ENCODE results near the gene DISP2.

The DISP2 gene

DNA sequence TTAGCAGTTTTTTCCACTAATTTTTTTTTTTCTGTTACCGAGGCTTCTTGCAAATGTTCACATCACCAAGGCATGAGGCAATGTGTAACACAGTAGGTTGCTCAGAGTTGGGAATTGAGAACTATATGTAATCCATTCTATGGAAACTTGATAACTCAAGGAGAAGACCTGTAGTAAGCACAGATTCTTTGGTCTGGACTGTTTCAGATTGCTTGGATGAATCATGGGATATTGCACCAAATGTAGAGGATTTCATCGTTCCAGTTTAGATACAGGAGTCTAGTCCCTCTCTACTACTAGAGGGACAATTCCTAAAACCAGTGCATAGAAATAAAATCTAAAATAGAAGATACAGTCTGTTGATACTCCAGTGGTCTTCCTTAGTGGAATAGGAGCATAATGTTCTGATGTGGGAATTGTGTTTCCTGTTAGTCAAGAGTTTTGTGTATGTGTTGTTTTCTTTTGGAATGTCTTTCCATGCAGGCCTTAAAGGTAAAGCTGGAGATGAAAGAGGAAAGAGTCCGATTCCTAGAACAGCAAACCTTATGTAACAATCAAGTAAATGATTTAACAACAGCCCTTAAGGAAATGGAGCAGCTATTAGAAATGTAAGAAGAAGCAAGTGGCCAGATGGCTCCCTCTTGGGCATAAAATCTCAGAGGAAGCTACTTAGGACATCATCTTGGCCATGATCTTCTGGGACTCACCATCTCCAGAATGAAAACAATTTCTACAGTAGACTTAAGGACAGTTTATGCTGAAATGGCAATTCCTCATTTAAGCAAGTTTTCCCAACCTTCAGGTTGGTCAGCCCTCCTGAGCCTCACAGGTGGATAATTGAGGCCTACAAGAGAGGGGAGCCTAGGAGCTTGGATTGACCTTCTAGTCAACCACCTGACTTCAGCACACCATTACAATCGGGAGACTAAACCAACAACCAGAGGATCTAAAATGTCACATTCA, 35.2 kb downstream of the DISP2 start:
- Histone ChIP-seq H3K27ac (no peak overlapping the region), H3K4me3 (no peak overlapping the region), H3K4me1 (no peaks in the 10 kb centered on the region), H3K36me3 (peaks cover 11 to 61% (median 47%) of the 10 kb centered on the region in 3 donors), H3K9me3 (no peaks in the 10 kb centered on the region), H3K27me3 (no peaks in the 10 kb centered on the region)
- DNase-seq: no peak
- TF ChIP-seq, protein P1, sequence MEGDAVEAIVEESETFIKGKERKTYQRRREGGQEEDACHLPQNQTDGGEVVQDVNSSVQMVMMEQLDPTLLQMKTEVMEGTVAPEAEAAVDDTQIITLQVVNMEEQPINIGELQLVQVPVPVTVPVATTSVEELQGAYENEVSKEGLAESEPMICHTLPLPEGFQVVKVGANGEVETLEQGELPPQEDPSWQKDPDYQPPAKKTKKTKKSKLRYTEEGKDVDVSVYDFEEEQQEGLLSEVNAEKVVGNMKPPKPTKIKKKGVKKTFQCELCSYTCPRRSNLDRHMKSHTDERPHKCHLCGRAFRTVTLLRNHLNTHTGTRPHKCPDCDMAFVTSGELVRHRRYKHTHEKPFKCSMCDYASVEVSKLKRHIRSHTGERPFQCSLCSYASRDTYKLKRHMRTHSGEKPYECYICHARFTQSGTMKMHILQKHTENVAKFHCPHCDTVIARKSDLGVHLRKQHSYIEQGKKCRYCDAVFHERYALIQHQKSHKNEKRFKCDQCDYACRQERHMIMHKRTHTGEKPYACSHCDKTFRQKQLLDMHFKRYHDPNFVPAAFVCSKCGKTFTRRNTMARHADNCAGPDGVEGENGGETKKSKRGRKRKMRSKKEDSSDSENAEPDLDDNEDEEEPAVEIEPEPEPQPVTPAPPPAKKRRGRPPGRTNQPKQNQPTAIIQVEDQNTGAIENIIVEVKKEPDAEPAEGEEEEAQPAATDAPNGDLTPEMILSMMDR (IDR thresholded peaks at IDR 0.05): no peak
- intact Hi-C loops (cut with DNase I; ENCODE audit: low total_unique reads): no loop called here

DNA sequence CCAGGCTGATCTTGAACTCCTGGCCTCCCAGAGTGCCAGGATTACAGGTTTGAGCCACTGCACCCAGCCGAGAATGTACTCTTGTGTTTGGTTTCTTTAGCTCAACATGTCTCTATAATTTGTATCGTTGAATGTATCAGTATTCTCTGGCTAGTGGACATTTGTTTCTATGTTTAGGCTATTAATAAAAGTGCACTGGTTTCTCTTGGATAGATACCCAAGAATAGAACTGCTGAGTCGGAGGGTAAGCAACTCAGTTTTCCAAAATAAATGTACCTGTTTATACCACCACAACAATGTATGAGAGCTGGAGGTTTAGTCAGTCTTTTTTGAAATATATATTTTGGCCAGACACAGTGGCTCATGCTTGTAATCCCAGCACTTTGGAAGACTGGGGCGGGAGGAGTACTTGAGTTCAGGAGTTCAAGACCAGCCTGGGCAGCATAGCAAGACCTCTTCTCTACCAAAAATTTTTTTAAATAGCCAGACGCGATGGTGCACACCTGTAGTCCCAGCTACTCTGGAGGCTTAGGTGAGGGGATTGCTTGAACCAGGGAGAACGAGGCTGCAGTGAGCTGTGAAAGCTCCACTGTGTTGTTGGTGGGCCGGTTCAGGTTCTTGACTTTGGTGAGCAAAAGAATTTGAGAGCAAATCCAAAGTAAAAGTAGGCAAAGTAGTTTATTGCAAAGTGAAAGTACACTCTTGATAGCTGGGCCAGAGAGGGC, 39.8 kb downstream of the DISP2 start:
- peaks cover 0 to 22% (median 11%) of the 10 kb centered on the region in 3 donors for H3K36me3 ChIP-seq
- H3K4me1 ChIP-seq: no peaks in the 10 kb centered on the region
- no peak overlapping the region for H3K27ac ChIP-seq
- no peak for DNase-seq
- no peaks in the 10 kb centered on the region for H3K27me3 ChIP-seq
- TF ChIP-seq, protein P1 (IDR thresholded peaks at IDR 0.05): no peak
- H3K9me3 ChIP-seq: no peaks in the 10 kb centered on the region
- intact Hi-C loops (cut with DNase I; ENCODE audit: low total_unique reads): no loop called here
- H3K4me3 ChIP-seq: no peak overlapping the region

DNA sequence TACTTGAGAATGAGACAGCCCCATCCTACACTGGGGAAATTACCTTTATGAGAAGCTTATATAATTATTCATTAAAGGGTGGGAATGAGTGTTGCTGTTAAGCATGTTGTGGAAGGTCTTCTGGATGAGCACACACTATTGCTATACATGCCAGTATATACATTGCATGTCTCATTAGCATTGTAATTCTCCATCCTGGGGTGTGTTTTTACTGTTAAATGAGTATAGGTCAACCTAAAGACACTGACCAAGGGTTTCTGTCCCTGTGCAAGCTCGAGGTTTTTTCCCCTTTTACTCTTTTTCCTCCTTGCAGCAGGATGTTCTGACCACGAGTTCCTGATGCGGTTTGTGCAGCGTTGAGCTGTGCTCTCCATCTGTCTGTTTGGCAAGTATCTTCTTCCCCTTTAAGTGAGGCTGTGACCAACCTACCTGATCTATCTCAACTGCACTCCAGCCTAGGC, 40.4 kb downstream of the DISP2 start:
- no peak overlapping the region for H3K27ac ChIP-seq
- intact Hi-C loops (cut with DNase I; ENCODE audit: low total_unique reads): no loop called here

DNA sequence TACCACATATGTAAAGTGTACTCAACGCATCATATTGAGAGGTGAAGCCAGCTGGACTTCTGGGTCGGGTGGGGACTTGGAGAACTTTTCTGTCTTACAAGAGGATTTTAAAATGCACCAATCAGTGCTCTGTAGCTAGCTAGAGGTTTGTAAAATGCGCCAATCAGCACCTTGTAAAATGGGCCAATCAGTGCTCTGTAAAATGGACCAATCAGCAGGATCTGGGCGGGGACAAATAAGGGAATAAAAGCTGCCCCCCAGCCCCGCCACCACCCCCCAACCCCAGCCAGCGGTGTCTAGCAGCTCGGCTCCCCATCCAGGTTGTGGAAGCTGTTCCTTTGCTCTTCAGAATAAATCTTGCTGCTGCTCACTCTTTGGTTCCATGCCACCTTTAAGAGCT, 41.4 kb downstream of the DISP2 start:
- H3K27me3 ChIP-seq: no peaks in the 10 kb centered on the region
- TF ChIP-seq, protein P1 (IDR thresholded peaks at IDR 0.05): no peak
- H3K4me1 ChIP-seq: no peaks in the 10 kb centered on the region
- H3K36me3 ChIP-seq: peaks cover 0 to 8% (median 0%) of the 10 kb centered on the region in 3 donors
- H3K27ac ChIP-seq: no peak overlapping the region
- no peak for DNase-seq
- intact Hi-C loops (cut with DNase I; ENCODE audit: low total_unique reads): no loop called here
- no peak overlapping the region for H3K4me3 ChIP-seq
- no peaks in the 10 kb centered on the region for H3K9me3 ChIP-seq

More for the DNA sequence above, 40.4 kb downstream of the DISP2 start:
- Histone ChIP-seq H3K27me3 (no peaks in the 10 kb centered on the region), H3K9me3 (no peaks in the 10 kb centered on the region), H3K4me1 (no peaks in the 10 kb centered on the region), H3K36me3 (peaks cover 0 to 16% (median 6%) of the 10 kb centered on the region in 3 donors), H3K4me3 (no peak overlapping the region)
- TF ChIP-seq, protein P1 (IDR thresholded peaks at IDR 0.05): no peak
- DNase-seq: peak in 1 of 2 donors; percentile 38

DNA sequence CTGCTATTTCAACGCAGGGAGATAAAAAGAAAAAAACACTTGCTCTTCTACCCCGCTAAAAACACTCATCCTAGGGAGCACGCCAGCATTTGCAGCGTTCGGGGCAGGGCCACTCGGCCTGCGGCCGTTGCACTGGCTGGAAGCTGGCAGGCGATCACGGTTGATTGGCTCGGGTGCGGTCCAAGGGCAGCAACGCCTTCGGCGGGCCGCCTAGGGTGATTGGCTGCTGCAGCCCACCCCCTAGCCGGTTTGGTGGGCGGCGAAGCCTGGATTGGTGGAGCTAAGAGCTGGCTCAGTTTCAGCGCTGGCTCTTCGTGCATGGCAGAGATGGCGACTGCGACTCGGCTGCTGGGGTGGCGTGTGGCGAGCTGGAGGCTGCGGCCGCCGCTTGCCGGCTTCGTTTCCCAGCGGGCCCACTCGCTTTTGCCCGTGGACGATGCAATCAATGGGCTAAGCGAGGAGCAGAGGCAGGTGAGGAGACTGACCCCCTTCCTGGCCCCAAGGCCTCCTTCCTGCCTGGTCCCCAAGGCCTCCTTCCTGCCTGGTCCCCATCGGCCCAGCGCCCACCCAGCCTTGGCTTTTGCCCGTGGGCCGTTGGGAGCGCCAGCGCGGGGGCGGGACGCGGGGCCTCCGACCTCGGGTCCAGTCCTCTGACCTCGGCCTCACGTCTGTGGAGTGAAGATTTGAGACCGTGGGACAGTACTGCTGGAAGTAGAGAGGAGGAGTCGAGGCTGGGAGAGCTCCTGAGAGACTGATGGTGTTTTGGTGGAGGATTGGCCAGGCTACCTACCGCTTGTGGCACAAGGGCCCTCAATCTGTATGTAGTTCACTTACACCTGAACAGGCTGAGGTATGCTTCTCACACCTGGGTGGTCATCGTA, 47.7 kb downstream of the DISP2 start, which contains the start of gene IVD:
IVD (plus strand) TSS at position 295 of the 881 bp plus-strand sequence; CDS start at position 328, 33 bp downstream.
- peak; percentile 95 to 98 for DNase-seq
- peaks cover 6 to 20% (median 12%) of the 10 kb centered on the region in 3 donors for H3K36me3 ChIP-seq
- H3K4me3 ChIP-seq: peak within 1 kb of the TSS; percentile 74 to 82
- H3K27me3 ChIP-seq: no peaks in the 10 kb centered on the region
- no peaks in the 10 kb centered on the region for H3K9me3 ChIP-seq
- intact Hi-C loops (cut with DNase I; ENCODE audit: low total_unique reads): no loop called here
- H3K27ac ChIP-seq: peak within 1 kb of the TSS; percentile 75 to 84
- peaks cover 0 to 25% (median 18%) of the 10 kb centered on the region in 4 donors for H3K4me1 ChIP-seq
- TF ChIP-seq, protein P1 (IDR thresholded peaks at IDR 0.05): peak in 1 of 2 experiments; percentile 8
